ENCODE results near the gene GGTLC1.

DNA sequence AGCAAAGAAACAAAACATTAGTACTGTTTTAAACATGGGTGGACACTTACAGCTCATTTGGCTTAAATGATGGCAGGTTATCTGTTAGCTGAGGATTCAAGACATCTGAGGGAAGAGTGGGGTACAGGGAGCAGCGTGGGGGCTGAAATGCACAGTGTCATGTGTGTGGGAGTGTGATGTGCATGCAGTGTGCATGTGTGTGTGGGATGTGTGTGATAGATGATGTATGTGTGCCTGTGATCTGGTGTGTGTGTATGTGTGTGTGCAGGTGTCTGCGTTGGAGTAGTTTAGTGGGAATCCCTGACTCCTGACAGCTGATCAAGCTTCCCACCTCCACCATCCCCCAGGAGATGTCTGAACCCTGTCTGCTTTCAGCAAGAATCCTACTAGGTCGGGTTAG, 25.4 kb upstream of the GGTLC1 start:
- TF ChIP-seq, protein P1, sequence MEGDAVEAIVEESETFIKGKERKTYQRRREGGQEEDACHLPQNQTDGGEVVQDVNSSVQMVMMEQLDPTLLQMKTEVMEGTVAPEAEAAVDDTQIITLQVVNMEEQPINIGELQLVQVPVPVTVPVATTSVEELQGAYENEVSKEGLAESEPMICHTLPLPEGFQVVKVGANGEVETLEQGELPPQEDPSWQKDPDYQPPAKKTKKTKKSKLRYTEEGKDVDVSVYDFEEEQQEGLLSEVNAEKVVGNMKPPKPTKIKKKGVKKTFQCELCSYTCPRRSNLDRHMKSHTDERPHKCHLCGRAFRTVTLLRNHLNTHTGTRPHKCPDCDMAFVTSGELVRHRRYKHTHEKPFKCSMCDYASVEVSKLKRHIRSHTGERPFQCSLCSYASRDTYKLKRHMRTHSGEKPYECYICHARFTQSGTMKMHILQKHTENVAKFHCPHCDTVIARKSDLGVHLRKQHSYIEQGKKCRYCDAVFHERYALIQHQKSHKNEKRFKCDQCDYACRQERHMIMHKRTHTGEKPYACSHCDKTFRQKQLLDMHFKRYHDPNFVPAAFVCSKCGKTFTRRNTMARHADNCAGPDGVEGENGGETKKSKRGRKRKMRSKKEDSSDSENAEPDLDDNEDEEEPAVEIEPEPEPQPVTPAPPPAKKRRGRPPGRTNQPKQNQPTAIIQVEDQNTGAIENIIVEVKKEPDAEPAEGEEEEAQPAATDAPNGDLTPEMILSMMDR (IDR thresholded peaks at IDR 0.05) = no peak
- TF ChIP-seq POLR2A (IDR thresholded peaks at IDR 0.05) = no peak

All from thyroid gland (tissue), 4 donors.